ENCODE measurements around the gene ENHO.
"Not testable (repeated sequence)": the region's sequence is repeated elsewhere in the genome, so short reads cannot be mapped to it uniquely, and the experiment has no call there.

The ENHO gene

DNA sequence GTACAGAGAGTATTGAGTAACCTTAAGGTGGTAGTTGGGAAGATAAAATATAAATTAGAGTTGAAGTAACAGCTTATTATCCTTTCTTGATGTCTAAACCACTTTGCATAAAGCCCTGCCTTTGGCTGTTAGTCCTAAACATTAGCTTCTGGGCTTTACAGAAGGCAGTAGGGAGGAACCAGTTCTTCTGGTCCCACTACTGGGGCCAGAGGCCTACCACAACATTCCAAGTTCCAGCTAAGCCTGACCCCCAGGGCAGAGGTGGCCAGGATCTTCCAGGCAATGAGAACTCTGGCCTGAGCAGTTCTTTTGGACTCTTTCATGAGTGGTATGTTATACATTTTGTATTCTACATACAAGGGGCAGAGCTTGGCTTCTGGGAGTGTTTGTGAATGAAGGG, 38.1 kb downstream of the ENHO start:
- no peak overlapping the region for H3K4me3 ChIP-seq (replicated peaks in 1 of 2; ENCODE audit: low read depth in 2 of 2, low read length in 2 of 2)
- DNase-seq (ENCODE audit: low read depth in 2 of 2): no peak
- TF ChIP-seq, protein P1, sequence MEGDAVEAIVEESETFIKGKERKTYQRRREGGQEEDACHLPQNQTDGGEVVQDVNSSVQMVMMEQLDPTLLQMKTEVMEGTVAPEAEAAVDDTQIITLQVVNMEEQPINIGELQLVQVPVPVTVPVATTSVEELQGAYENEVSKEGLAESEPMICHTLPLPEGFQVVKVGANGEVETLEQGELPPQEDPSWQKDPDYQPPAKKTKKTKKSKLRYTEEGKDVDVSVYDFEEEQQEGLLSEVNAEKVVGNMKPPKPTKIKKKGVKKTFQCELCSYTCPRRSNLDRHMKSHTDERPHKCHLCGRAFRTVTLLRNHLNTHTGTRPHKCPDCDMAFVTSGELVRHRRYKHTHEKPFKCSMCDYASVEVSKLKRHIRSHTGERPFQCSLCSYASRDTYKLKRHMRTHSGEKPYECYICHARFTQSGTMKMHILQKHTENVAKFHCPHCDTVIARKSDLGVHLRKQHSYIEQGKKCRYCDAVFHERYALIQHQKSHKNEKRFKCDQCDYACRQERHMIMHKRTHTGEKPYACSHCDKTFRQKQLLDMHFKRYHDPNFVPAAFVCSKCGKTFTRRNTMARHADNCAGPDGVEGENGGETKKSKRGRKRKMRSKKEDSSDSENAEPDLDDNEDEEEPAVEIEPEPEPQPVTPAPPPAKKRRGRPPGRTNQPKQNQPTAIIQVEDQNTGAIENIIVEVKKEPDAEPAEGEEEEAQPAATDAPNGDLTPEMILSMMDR (IDR thresholded peaks at IDR 0.05; ENCODE audit: low read depth, low read length): no peak

DNA sequence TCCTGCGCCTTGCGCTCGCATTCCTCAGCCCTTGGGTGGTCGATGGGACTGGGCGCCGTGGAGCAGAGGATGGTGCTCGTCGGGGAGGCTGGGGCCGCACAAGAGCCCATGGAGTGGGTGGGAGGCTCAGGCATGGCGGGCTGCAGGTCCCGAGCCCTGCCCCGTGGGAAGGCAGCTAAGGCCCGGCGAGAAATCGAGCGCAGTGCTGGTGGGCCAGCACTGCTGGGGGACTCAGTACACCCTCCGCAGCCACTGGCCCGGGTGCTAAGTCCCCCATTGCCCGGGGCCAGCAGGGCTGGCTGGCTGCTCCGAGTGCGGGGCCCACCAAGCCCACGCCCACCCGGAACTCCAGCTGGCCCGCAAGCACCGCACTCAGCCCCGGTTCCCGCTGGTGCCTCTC, 40.0 kb downstream of the ENHO start:
- H3K4me3 ChIP-seq (replicated peaks in 1 of 2; ENCODE audit: low read depth in 2 of 2, low read length in 2 of 2); DNase-seq (ENCODE audit: low read depth in 2 of 2): not testable (repeated sequence)

DNA sequence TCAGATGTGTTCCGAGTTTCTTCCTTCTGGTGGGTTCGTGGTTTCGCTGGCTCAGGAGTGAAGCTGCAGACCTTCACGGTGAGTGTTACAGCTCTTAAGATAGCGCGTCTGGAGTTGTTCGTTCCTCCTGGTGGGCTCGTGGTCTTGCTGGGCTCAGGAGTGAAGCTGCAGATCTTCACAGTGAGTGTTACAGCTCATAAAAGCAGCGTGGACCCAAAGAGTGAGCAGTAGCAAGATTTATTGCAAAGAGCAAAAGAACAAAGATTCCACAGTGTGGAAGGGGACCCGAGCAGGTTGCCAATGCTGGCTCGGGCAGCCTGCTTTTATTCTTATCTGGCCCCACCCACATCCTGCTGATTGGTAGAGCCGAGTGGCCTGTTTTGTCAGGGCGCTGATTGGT, 41.2 kb downstream of the ENHO start:
- H3K4me3 ChIP-seq (replicated peaks in 1 of 2; ENCODE audit: low read depth in 2 of 2, low read length in 2 of 2); DNase-seq (ENCODE audit: low read depth in 2 of 2): not testable (repeated sequence)

DNA sequence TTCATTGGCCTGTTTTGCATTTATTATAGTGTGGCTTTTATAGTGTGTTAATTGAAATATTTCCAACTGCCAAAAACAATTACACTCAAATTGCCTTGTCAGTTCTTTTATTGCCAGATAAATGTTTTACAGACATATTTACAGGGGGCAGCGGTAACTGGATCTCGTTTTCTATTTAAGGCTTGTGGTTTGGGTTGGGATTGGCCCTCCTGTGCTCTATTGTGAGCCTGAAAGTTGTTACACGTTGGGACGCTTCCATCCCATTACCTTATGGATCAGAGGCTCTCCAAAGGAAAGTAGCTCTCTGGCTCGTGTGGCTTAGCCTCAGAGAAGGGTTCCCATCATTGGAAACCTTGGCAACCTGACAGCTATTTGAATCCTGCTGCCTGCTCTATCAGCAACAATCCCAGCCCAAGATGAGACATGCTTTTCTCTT, 43.3 kb downstream of the ENHO start:
- no peak overlapping the region for H3K4me3 ChIP-seq (replicated peaks in 1 of 2; ENCODE audit: low read depth in 2 of 2, low read length in 2 of 2)
- no peak for DNase-seq (ENCODE audit: low read depth in 2 of 2)
- TF ChIP-seq, protein P1 (IDR thresholded peaks at IDR 0.05; ENCODE audit: low read depth, low read length): no peak

DNA sequence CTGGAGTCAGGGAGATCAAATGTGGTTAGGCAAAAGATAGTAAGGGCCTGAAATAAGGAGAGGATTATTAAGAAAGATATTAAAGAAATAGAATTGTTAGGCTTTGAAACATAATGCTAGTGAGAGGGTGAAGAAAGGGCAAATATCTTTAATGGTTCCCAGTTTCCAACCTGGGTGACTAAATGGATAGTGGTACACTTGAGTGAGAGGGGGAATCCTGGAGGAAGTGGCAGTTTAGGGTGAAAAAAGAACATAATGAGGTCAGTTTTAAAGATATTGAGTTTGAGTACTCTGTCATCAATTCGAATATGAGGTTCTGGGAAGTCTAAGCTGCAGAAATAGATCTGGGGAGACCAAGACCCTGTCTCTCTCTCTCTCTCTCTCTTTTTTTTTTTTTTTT, 45.2 kb downstream of the ENHO start:
- TF ChIP-seq, protein P1 (IDR thresholded peaks at IDR 0.05; ENCODE audit: low read depth, low read length): no peak
- H3K4me3 ChIP-seq (replicated peaks in 1 of 2; ENCODE audit: low read depth in 2 of 2, low read length in 2 of 2): no peak overlapping the region
- DNase-seq (ENCODE audit: low read depth in 2 of 2): no peak

DNA sequence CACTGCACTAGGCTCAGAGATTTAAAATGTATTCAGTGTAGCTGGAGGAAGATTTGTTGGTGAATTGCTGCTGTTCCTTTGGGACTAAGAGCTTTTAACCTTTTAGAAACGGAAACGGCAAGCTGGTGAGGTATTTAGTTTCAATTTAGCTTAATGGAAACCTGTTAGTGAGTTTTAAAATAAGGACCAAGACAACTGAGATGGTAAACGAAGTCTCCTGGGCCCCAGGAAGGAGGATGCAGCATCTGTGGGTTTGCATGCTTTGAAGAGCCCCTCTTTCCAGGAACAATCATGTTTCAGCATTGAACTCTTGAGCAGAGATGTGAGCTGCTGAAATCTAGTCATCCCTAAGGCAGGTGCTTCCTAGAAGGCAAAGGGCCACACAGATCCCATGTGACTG, 47.7 kb downstream of the ENHO start:
- no peak for DNase-seq (ENCODE audit: low read depth in 2 of 2)
- TF ChIP-seq, protein P1 (IDR thresholded peaks at IDR 0.05; ENCODE audit: low read depth, low read length): no peak
- H3K4me3 ChIP-seq (replicated peaks in 1 of 2; ENCODE audit: low read depth in 2 of 2, low read length in 2 of 2): no peak overlapping the region

Measured in cardiac fibroblast (primary cell).